ENCODE results near the gene WBP2NL.
A peak's percentile ranks its signal among the peaks of the same experiment; 100 is the strongest.

Gene WBP2NL

GRCh38 chr22:42074846-42075676, 76.5 kb downstream of the WBP2NL start:
- H3F3A ChIP-seq (ENCODE audit: control insufficient read depth, insufficient read depth): 0 out of 2 replicates have a peak, but pooled peaks cover 4% of the 10 kb centered on the region
- H3K79me2 ChIP-seq (ENCODE audit: control insufficient read depth, low read length): peaks cover 7% of the 10 kb centered on the region
- no peaks in the 10 kb centered on the region for H3K9me2 ChIP-seq (replicated peaks; ENCODE audit: control insufficient read depth, low read length)
- H4K20me1 ChIP-seq (ENCODE audit: control insufficient read depth, insufficient read depth, low read depth, low read length): no peaks in the 10 kb centered on the region
- H3K27me3 ChIP-seq (ENCODE audit: control insufficient read depth, low read length): no peaks in the 10 kb centered on the region
- H3K9me3 ChIP-seq (ENCODE audit: control insufficient read depth, insufficient read depth, low read length): no peaks in the 10 kb centered on the region
- peaks cover 40% of the 10 kb centered on the region for H3K4me1 ChIP-seq (ENCODE audit: control insufficient read depth, low read length)
- TF ChIP-seq EZH2phosphoT487 (IDR thresholded peaks at IDR 0.05; ENCODE audit: borderline replicate concordance, low read length) (no peak), CTCF (IDR thresholded peaks at IDR 0.05; ENCODE audit: low read depth, low read length, poor library complexity, severe bottlenecking) (no peak)
- peak overlapping the region; percentile 74 for H3K4me3 ChIP-seq (ENCODE audit: low read length)
- H3K27ac ChIP-seq (ENCODE audit: low read depth, low read length): no peak overlapping the region
- peaks cover 1% of the 10 kb centered on the region; the same call in 1 of the 2 replicates for H3K36me3 ChIP-seq (ENCODE audit: control insufficient read depth, low read length)
- peak overlapping the region; percentile 85 for H3K4me2 ChIP-seq (ENCODE audit: low read length)

GRCh38 chr22:42076764-42077485, 78.3 kb downstream of the WBP2NL start:
- no peaks in the 10 kb centered on the region for H3K9me3 ChIP-seq (ENCODE audit: control insufficient read depth, insufficient read depth, low read length)
- H3K27ac ChIP-seq (ENCODE audit: low read depth, low read length): no peak overlapping the region
- no peaks in the 10 kb centered on the region for H4K20me1 ChIP-seq (ENCODE audit: control insufficient read depth, insufficient read depth, low read depth, low read length)
- H3K4me2 ChIP-seq (ENCODE audit: low read length): no peak overlapping the region
- peaks cover 37% of the 10 kb centered on the region for H3K4me1 ChIP-seq (ENCODE audit: control insufficient read depth, low read length)
- TF ChIP-seq CTCF (IDR thresholded peaks at IDR 0.05; ENCODE audit: low read depth, low read length, poor library complexity, severe bottlenecking) (no peak), EZH2phosphoT487 (IDR thresholded peaks at IDR 0.05; ENCODE audit: borderline replicate concordance, low read length) (no peak)
- peaks cover 21% of the 10 kb centered on the region for H3K79me2 ChIP-seq (ENCODE audit: control insufficient read depth, low read length)
- H3F3A ChIP-seq (ENCODE audit: control insufficient read depth, insufficient read depth): 0 out of 2 replicates have a peak, but pooled peaks cover 4% of the 10 kb centered on the region
- H3K9me2 ChIP-seq (replicated peaks; ENCODE audit: control insufficient read depth, low read length): no peaks in the 10 kb centered on the region
- H3K36me3 ChIP-seq (ENCODE audit: control insufficient read depth, low read length): peaks cover 10% of the 10 kb centered on the region
- H3K27me3 ChIP-seq (ENCODE audit: control insufficient read depth, low read length): no peaks in the 10 kb centered on the region
- no peak overlapping the region for H3K4me3 ChIP-seq (ENCODE audit: low read length)

GRCh38 chr22:42077486-42078125, 79.0 kb downstream of the WBP2NL start:
- TF ChIP-seq EZH2phosphoT487 (IDR thresholded peaks at IDR 0.05; ENCODE audit: borderline replicate concordance, low read length): no peak
- TF ChIP-seq CTCF (IDR thresholded peaks at IDR 0.05; ENCODE audit: low read depth, low read length, poor library complexity, severe bottlenecking): no peak
- H3K27me3 ChIP-seq (ENCODE audit: control insufficient read depth, low read length): no peaks in the 10 kb centered on the region

More at GRCh38 chr22:42077486-42078125, 79.0 kb downstream of the WBP2NL start:
- H3K9me3 ChIP-seq (ENCODE audit: control insufficient read depth, insufficient read depth, low read length): no peaks in the 10 kb centered on the region
- H3K4me2 ChIP-seq (ENCODE audit: low read length): no peak overlapping the region
- no peak overlapping the region for H3K27ac ChIP-seq (ENCODE audit: low read depth, low read length)
- 0 out of 2 replicates have a peak, but pooled peaks cover 4% of the 10 kb centered on the region for H3F3A ChIP-seq (ENCODE audit: control insufficient read depth, insufficient read depth)
- peaks cover 28% of the 10 kb centered on the region for H3K79me2 ChIP-seq (ENCODE audit: control insufficient read depth, low read length)
- H3K4me1 ChIP-seq (ENCODE audit: control insufficient read depth, low read length): peaks cover 37% of the 10 kb centered on the region
- H4K20me1 ChIP-seq (ENCODE audit: control insufficient read depth, insufficient read depth, low read depth, low read length): no peaks in the 10 kb centered on the region
- H3K9me2 ChIP-seq (replicated peaks; ENCODE audit: control insufficient read depth, low read length): no peaks in the 10 kb centered on the region
- H3K4me3 ChIP-seq (ENCODE audit: low read length): no peak overlapping the region
- peaks cover 16% of the 10 kb centered on the region for H3K36me3 ChIP-seq (ENCODE audit: control insufficient read depth, low read length)
